HCT116 (cell line): ENCODE measurements around the gene TLR4. TPM values are rescaled to one million over a fixed set of nuclear protein-coding genes. Genes with fewer than 3 reads are reported as not detected.

Experiments used
- ATAC-seq: fragments of 200-7000 bp; cut with Tn5 transposase; 2 replicates; pipeline ENCODE4 v1.9.1; 2020; ENCODE audit warnings: mild to moderate bottlenecking, moderate library complexity
- BruUV-seq: library from RNA; stranded (reverse); fragments of 400-500 nt; replicated peaks from 2 replicates; lab custom pipeline; 2021; lab: Mats Ljungman, UMichigan
- CTCF ChIA-PET: fragments of 300-600 bp; sonication (Branson Sonifier 250); formaldehyde crosslinking; loops from one replicate; lab custom pipeline; 2021; ENCODE audit warnings: antibody characterized with exemption; lab: Charles Lee
- POLR2A ChIA-PET: fragments of 300-600, 350-600 bp; sonication (Branson Sonifier 250); formaldehyde crosslinking; loops from one replicate; lab custom pipeline; 2021; ENCODE audit warnings: antibody characterized with exemption; lab: Charles Lee
- RAD21 ChIA-PET, 2 experiments: fragments of 300-600 bp; sonication (Branson Sonifier 250); formaldehyde crosslinking; loops; one replicate each; lab custom pipeline; 2023; ENCODE audit warnings: low total read pairs in 2 of 2; ENCODE audit not compliant: uncharacterized antibody in 2 of 2, unreplicated experiment in 2 of 2, low non-redundant PET in 1 of 2; lab: Charles Lee
- DNase-seq: peaks from one replicate; pipeline ENCODE4 v3.0.0-alpha.2; 2010; ENCODE audit warnings: low read depth, low spot score
- H2AFZ ChIP-seq: fragments of 200-600 bp; shearing (Covaris generic), sonication (generic); 2 replicates; pipeline ENCODE4 v1.6.1; 2017; ENCODE audit warnings: low read depth, mixed run types, mixed read lengths, antibody characterized with exemption, low read length; ENCODE audit not compliant: poor library complexity, severe bottlenecking
- H3K27ac ChIP-seq: 2 replicates; pipeline ENCODE4 v1.5.1; 2012; ENCODE audit warnings: low read depth, low read length
- H3K27me3 ChIP-seq: fragments of 200-600 bp; sonication (generic); 2 replicates; pipeline ENCODE4 v1.6.1; 2016; ENCODE audit warnings: mixed run types, low read length, mixed read lengths; ENCODE audit not compliant: insufficient read depth
- H3K36me3 ChIP-seq, 2 experiments: fragments of 200-500 bp in 1 of 2; fragments of 200-600 bp in 1 of 2; sonication (Bioruptor generic) in 1 of 2; sonication (generic) in 1 of 2; 2 replicates each; pipeline versions ENCODE4 v1.5.1 to v1.6.1; 2014 to 2016; ENCODE audit warnings: low read length in 2 of 2, inconsistent platforms in 1 of 2, mixed read lengths in 1 of 2, mixed run types in 1 of 2; ENCODE audit not compliant: insufficient read depth in 2 of 2, control insufficient read depth in 1 of 2
- H3K4me1 ChIP-seq, 2 experiments: fragments of 200-600 bp in 1 of 2; sonication (generic) in 1 of 2; 2 replicates each; pipeline versions ENCODE4 v1.5.1 to v1.6.1; 2012 to 2017; ENCODE audit warnings: low read length in 2 of 2, inconsistent platforms in 1 of 2, mild to moderate bottlenecking in 1 of 2, mixed read lengths in 1 of 2, mixed run types in 1 of 2, moderate library complexity in 1 of 2; ENCODE audit not compliant: insufficient read depth in 2 of 2, control insufficient read depth in 1 of 2
- H3K4me2 ChIP-seq: fragments of 200-600 bp; sonication (generic); 2 replicates; pipeline ENCODE4 v1.6.1; 2017; ENCODE audit warnings: mixed run types, low read length, mixed read lengths
- H3K4me3 ChIP-seq, 2 experiments: fragments of 200-600 bp in 1 of 2; sonication (generic) in 1 of 2; replicated peaks in 1 of 2; 2 replicates each; pipeline ENCODE4 v1.5.1; 2011 to 2016; ENCODE audit warnings: low read length in 2 of 2, control low read depth in 1 of 2, low read depth in 1 of 2, mild to moderate bottlenecking in 1 of 2, mixed read lengths in 1 of 2, mixed run types in 1 of 2
- H3K79me2 ChIP-seq: fragments of 200-600 bp; sonication (generic); 2 replicates; pipeline ENCODE4 v1.6.1; 2017; ENCODE audit warnings: mild to moderate bottlenecking, mixed run types, low read length, moderate library complexity, mixed read lengths; ENCODE audit not compliant: insufficient read depth
- H3K9ac ChIP-seq: fragments of 200-600 bp; sonication (generic); 2 replicates; pipeline ENCODE4 v1.6.1; 2016; ENCODE audit warnings: low read length, mixed read lengths
- H3K9me2 ChIP-seq: fragments of 200-600 bp; sonication (generic), shearing (Covaris generic); 2 replicates; pipeline ENCODE4 v1.6.1; 2017; ENCODE audit warnings: mixed run types, mild to moderate bottlenecking, moderate library complexity; ENCODE audit not compliant: insufficient read depth
- H3K9me3 ChIP-seq, 2 experiments: fragments of 200-500 bp in 1 of 2; fragments of 200-600 bp in 1 of 2; sonication (Bioruptor generic) in 1 of 2; sonication (generic) in 1 of 2; 2 replicates each; pipeline ENCODE4 v1.6.1; 2014 to 2017; ENCODE audit warnings: low read length in 2 of 2, mixed read lengths in 2 of 2, inconsistent platforms in 1 of 2, low read depth in 1 of 2, mild to moderate bottlenecking in 1 of 2, mixed run types in 1 of 2, moderate library complexity in 1 of 2; ENCODE audit not compliant: control insufficient read depth in 1 of 2, insufficient read depth in 1 of 2
- H4K20me1 ChIP-seq: fragments of 200-600 bp; sonication (generic), shearing (Covaris generic); 2 replicates; pipeline ENCODE4 v1.6.1; 2017; ENCODE audit warnings: mixed run types, mild to moderate bottlenecking, moderate library complexity; ENCODE audit not compliant: insufficient read depth
- CEBPB ChIP-seq: IDR thresholded peaks from 2 replicates; pipeline ENCODE4 v1.6.1; 2012; ENCODE audit warnings: low read depth
- EGR1 ChIP-seq: IDR thresholded peaks from 2 replicates; pipeline ENCODE4 v1.6.1; 2012; ENCODE audit warnings: low read depth
- ELF1 ChIP-seq: IDR thresholded peaks from 2 replicates; pipeline ENCODE4 v1.6.1; 2012; ENCODE audit warnings: low read depth, borderline replicate concordance
- EZH2phosphoT487 ChIP-seq: fragments of 200-600 bp; IDR thresholded peaks from 2 replicates; pipeline ENCODE4 v1.6.1; 2018; ENCODE audit warnings: antibody characterized with exemption, borderline replicate concordance
- FOSL1 ChIP-seq: IDR thresholded peaks from 2 replicates; pipeline ENCODE4 v1.6.1; 2012; ENCODE audit warnings: low read depth
- JUND ChIP-seq: IDR thresholded peaks from 2 replicates; pipeline ENCODE4 v1.6.1; 2012
- POLR2AphosphoS5 ChIP-seq: IDR thresholded peaks from 2 replicates; pipeline ENCODE4 v1.6.1; 2011; ENCODE audit warnings: mild to moderate bottlenecking, low read depth, low read length, moderate library complexity
- RAD21 ChIP-seq: IDR thresholded peaks from 2 replicates; pipeline ENCODE4 v1.6.1; 2012; ENCODE audit warnings: low read depth, mild to moderate bottlenecking
- TCF7L2 ChIP-seq: IDR thresholded peaks from 2 replicates; pipeline ENCODE4 v1.7.0; 2011; ENCODE audit warnings: borderline replicate concordance, inconsistent platforms; ENCODE audit not compliant: insufficient read depth, insufficient read length; ENCODE audit errors: extremely low read depth
- ZFX ChIP-seq: fragments of 450-650 bp; IDR thresholded peaks from 2 replicates; pipeline ENCODE4 v1.6.1; 2017
- ZNF274 ChIP-seq: fragments of 200-500 bp; sonication (Bioruptor generic); IDR thresholded peaks from 2 replicates; pipeline ENCODE4 v1.6.1; 2014; ENCODE audit warnings: mild to moderate bottlenecking, low read depth, low read length, inconsistent platforms
- intact Hi-C: fragments of 100-400 bp; cut with micrococcal nuclease; formaldehyde crosslinking; loops from 2 replicates; pipeline ENCODE4 v1.10.0; 2022
- total RNA-seq: library from RNA; stranded (reverse); gene quantifications from one replicate; pipeline ENCODE4 v1.2.1, GENCODE V29; 2021; ENCODE audit not compliant: unreplicated experiment
- TF ChIP-seq, protein P1 (sequence below): IDR thresholded peaks from 2 replicates; pipeline ENCODE4 v1.6.1; 2012
- TF ChIP-seq, protein P2 (sequence below): IDR thresholded peaks from 2 replicates; pipeline ENCODE4 v1.6.1; 2012; ENCODE audit warnings: low read depth
- TF ChIP-seq, protein P3 (sequence below): IDR thresholded peaks from 2 replicates; pipeline ENCODE4 v1.6.1; 2011; ENCODE audit warnings: mild to moderate bottlenecking, low read length, moderate library complexity; ENCODE audit not compliant: insufficient replicate concordance; ENCODE audit errors: extremely low read depth
- TF ChIP-seq, protein P4 (sequence below), 3 experiments: fragments of 200-600 bp in 1 of 3; sonication (generic) in 1 of 3; IDR thresholded peaks in 2 of 3; conservative IDR thresholded peaks in 1 of 3; 2 replicates each; pipeline ENCODE4 v1.5.1; 2012 to 2017; ENCODE audit warnings: low read depth in 2 of 3, low read length in 2 of 3, antibody characterized with exemption in 1 of 3, borderline replicate concordance in 1 of 3, control low read depth in 1 of 3, mild to moderate bottlenecking in 1 of 3, mixed read lengths in 1 of 3, mixed run types in 1 of 3, moderate library complexity in 1 of 3; ENCODE audit not compliant: insufficient read depth in 1 of 3

Gene TLR4
- total RNA-seq, 1 experiment from 2014 or later: 0.10 TPM

DNA sequence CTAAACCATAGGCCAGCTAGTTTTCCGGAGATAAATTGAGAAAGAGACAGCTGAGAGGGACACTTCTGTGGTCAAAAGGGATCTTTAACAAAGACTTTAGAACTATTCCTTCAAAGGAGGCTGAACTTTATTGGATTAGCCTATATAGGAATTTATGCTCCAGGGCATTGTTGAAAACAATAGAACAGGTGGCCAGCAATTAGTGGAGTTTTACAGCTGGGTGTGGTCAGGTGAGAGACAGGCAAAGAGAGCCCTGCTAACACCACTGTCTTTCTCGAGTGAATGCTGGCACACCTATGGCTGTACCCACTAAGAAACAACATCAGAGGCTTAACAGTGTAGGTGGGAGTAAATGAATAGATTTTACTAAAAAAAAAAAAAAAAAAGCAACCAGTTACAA is 16.7 kb upstream of the TLR4 start:
- ChIA-PET POLR2A (no interaction called here), RAD21 (no interaction called here), CTCF (no interaction called here)
- peaks cover 11 to 18% of the 10 kb centered on the region in 2 experiments; a peak in 2 of 4 replicates for H3K9me3 ChIP-seq
- no peak overlapping the region for H3K4me3 ChIP-seq
- H3K79me2 ChIP-seq: no peaks in the 10 kb centered on the region
- TF ChIP-seq EZH2phosphoT487 (no peak), ELF1 (no peak), TCF7L2 (no peak), EGR1 (no peak), ZFX (no peak), ZNF274 (no peak), JUND (no peak), RAD21 (no peak), CEBPB (no peak), POLR2AphosphoS5 (no peak), FOSL1 (no peak)
- TF ChIP-seq, protein P1, sequence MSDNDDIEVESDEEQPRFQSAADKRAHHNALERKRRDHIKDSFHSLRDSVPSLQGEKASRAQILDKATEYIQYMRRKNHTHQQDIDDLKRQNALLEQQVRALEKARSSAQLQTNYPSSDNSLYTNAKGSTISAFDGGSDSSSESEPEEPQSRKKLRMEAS: no peak
- TF ChIP-seq, protein P2, sequence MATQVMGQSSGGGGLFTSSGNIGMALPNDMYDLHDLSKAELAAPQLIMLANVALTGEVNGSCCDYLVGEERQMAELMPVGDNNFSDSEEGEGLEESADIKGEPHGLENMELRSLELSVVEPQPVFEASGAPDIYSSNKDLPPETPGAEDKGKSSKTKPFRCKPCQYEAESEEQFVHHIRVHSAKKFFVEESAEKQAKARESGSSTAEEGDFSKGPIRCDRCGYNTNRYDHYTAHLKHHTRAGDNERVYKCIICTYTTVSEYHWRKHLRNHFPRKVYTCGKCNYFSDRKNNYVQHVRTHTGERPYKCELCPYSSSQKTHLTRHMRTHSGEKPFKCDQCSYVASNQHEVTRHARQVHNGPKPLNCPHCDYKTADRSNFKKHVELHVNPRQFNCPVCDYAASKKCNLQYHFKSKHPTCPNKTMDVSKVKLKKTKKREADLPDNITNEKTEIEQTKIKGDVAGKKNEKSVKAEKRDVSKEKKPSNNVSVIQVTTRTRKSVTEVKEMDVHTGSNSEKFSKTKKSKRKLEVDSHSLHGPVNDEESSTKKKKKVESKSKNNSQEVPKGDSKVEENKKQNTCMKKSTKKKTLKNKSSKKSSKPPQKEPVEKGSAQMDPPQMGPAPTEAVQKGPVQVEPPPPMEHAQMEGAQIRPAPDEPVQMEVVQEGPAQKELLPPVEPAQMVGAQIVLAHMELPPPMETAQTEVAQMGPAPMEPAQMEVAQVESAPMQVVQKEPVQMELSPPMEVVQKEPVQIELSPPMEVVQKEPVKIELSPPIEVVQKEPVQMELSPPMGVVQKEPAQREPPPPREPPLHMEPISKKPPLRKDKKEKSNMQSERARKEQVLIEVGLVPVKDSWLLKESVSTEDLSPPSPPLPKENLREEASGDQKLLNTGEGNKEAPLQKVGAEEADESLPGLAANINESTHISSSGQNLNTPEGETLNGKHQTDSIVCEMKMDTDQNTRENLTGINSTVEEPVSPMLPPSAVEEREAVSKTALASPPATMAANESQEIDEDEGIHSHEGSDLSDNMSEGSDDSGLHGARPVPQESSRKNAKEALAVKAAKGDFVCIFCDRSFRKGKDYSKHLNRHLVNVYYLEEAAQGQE: no peak
- TF ChIP-seq, protein P3, sequence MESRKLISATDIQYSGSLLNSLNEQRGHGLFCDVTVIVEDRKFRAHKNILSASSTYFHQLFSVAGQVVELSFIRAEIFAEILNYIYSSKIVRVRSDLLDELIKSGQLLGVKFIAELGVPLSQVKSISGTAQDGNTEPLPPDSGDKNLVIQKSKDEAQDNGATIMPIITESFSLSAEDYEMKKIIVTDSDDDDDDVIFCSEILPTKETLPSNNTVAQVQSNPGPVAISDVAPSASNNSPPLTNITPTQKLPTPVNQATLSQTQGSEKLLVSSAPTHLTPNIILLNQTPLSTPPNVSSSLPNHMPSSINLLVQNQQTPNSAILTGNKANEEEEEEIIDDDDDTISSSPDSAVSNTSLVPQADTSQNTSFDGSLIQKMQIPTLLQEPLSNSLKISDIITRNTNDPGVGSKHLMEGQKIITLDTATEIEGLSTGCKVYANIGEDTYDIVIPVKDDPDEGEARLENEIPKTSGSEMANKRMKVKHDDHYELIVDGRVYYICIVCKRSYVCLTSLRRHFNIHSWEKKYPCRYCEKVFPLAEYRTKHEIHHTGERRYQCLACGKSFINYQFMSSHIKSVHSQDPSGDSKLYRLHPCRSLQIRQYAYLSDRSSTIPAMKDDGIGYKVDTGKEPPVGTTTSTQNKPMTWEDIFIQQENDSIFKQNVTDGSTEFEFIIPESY: no peak
- TF ChIP-seq, protein P4, sequence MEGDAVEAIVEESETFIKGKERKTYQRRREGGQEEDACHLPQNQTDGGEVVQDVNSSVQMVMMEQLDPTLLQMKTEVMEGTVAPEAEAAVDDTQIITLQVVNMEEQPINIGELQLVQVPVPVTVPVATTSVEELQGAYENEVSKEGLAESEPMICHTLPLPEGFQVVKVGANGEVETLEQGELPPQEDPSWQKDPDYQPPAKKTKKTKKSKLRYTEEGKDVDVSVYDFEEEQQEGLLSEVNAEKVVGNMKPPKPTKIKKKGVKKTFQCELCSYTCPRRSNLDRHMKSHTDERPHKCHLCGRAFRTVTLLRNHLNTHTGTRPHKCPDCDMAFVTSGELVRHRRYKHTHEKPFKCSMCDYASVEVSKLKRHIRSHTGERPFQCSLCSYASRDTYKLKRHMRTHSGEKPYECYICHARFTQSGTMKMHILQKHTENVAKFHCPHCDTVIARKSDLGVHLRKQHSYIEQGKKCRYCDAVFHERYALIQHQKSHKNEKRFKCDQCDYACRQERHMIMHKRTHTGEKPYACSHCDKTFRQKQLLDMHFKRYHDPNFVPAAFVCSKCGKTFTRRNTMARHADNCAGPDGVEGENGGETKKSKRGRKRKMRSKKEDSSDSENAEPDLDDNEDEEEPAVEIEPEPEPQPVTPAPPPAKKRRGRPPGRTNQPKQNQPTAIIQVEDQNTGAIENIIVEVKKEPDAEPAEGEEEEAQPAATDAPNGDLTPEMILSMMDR (IDR thresholded peaks at IDR 0.05 in 2 of 3, conservative IDR thresholded peaks at IDR 0.05 in 1 of 3; ENCODE audit: borderline replicate concordance in 1 of 3, insufficient read depth in 1 of 3, low read depth in 2 of 3, low read length in 2 of 3): no peak
- H3K4me1 ChIP-seq: no peaks in the 10 kb centered on the region
- no peak overlapping the region for H3K27ac ChIP-seq
- H3K27me3 ChIP-seq: no peaks in the 10 kb centered on the region
- no peak overlapping the region for H3K9ac ChIP-seq
- H3K4me2 ChIP-seq: no peak overlapping the region
- DNase-seq (no peak), ATAC-seq (no peak)
- H4K20me1 ChIP-seq: no peaks in the 10 kb centered on the region
- intact Hi-C loops: no loop called here
- H2AFZ ChIP-seq: no peak overlapping the region
- H3K36me3 ChIP-seq: no peaks in the 10 kb centered on the region
- BruUV-seq: no TSS peak
- H3K9me2 ChIP-seq: no peaks in the 10 kb centered on the region
